PFSK-1 (cell line): ENCODE data around the gene UTRN.

Experiments used
- POLR2AphosphoS5 ChIP-seq: IDR thresholded peaks from 2 replicates; pipeline ENCODE4 v1.6.1; 2012; ENCODE audit warnings: low read depth, mild to moderate bottlenecking, control low read depth, low read length, moderate library complexity
- REST ChIP-seq, 2 experiments: IDR thresholded peaks; 2 replicates each; pipeline versions ENCODE4 v1.6.1 to v1.8.0; 2011 to 2012; ENCODE audit warnings: low read depth in 2 of 2, low read length in 2 of 2, control low read depth in 1 of 2, inconsistent platforms in 1 of 2, mild to moderate bottlenecking in 1 of 2, moderate library complexity in 1 of 2; ENCODE audit not compliant: insufficient read depth in 1 of 2
- SIN3A ChIP-seq: IDR thresholded peaks from 2 replicates; pipeline ENCODE4 v1.6.1; 2012; ENCODE audit warnings: mild to moderate bottlenecking, low read length, moderate library complexity, borderline replicate concordance; ENCODE audit not compliant: insufficient read depth
- TAF1 ChIP-seq: IDR thresholded peaks from 2 replicates; pipeline ENCODE4 v1.6.1; 2012; ENCODE audit warnings: low read length, control low read depth, borderline replicate concordance; ENCODE audit not compliant: insufficient read depth

GRCh38 chr6:144307880-144308279 is 22.7 kb downstream of the UTRN start:
- TF ChIP-seq SIN3A (no peak), TAF1 (no peak), POLR2AphosphoS5 (no peak), REST (IDR thresholded peaks at IDR 0.05; ENCODE audit: insufficient read depth in 1 of 2, low read depth in 2 of 2, low read length in 2 of 2) (no peak)
